A549 (cell line): ENCODE results near the gene IPO13. TPM values are rescaled to one million over a fixed set of nuclear protein-coding genes. Genes with fewer than 3 reads are reported as not detected.

Experiments
- polyA plus RNA-seq, 4 experiments: library from polyadenylated mRNA; depleted of rRNA in 3 of 4; stranded (reverse); fragments of >200 nt; fragmentation: RNase III in 1 of 4; extraction: RNeasy Plus Mini Kit Qiagen cat#74134 plus additional on column Dnase treatment in 1 of 4; gene quantifications; 2 replicates in 3 of 4; 3 replicates in 1 of 4; pipeline ENCODE4 v1.2.3, GENCODE V29; 2011 to 2017

Gene IPO13
- polyA plus RNA-seq, 2 of the 4 experiments (the other 2 are of a cell fraction), result 8.1 to 15.8 TPM

Other genes starting within 250 kb of the IPO13 start
- gene ST3GAL3, start 239.4 kb upstream of the IPO13 start, polyA plus RNA-seq (2011; rRNA removed), result 4.0 and 5.6 TPM in 2 replicates
- gene ST3GAL3, start 239.4 kb upstream of the IPO13 start, polyA plus RNA-seq (2017; fragmentation: RNase III; extraction: RNeasy Plus Mini Kit Qiagen cat#74134 plus additional on column Dnase treatment), result 2.5 to 3.9 TPM (median 3.0 TPM) in 3 replicates
- gene ARTN, start 13.1 kb upstream of the IPO13 start, polyA plus RNA-seq (2011; rRNA removed), result 0.13 and 0.21 TPM in 2 replicates
- 0.49 to 0.90 TPM (median 0.53 TPM) in 3 replicates for gene ARTN, start 13.1 kb upstream of the IPO13 start, polyA plus RNA-seq (2017; fragmentation: RNase III; extraction: RNeasy Plus Mini Kit Qiagen cat#74134 plus additional on column Dnase treatment)
- gene DPH2, start 23.1 kb downstream of the IPO13 start, polyA plus RNA-seq (2011; rRNA removed), result 41.7 and 43.5 TPM in 2 replicates
- 35.0 to 42.4 TPM (median 38.8 TPM) in 3 replicates for gene DPH2, start 23.1 kb downstream of the IPO13 start, polyA plus RNA-seq (2017; fragmentation: RNase III; extraction: RNeasy Plus Mini Kit Qiagen cat#74134 plus additional on column Dnase treatment)
- gene ATP6V0B, start 28.0 kb downstream of the IPO13 start, polyA plus RNA-seq (2011; rRNA removed), result 97.0 and 104 TPM in 2 replicates
- gene ATP6V0B, start 28.0 kb downstream of the IPO13 start, polyA plus RNA-seq (2017; fragmentation: RNase III; extraction: RNeasy Plus Mini Kit Qiagen cat#74134 plus additional on column Dnase treatment), result 91.0 to 101 TPM (median 91.2 TPM) in 3 replicates
- gene B4GALT2, start 32.3 kb downstream of the IPO13 start, polyA plus RNA-seq (2011; rRNA removed), result 19.0 and 21.2 TPM in 2 replicates
- 35.8 to 36.4 TPM (median 36.0 TPM) in 3 replicates for gene B4GALT2, start 32.3 kb downstream of the IPO13 start, polyA plus RNA-seq (2017; fragmentation: RNase III; extraction: RNeasy Plus Mini Kit Qiagen cat#74134 plus additional on column Dnase treatment)
- gene CCDC24, start 44.6 kb downstream of the IPO13 start, polyA plus RNA-seq (2011; rRNA removed), result 2.0 and 2.9 TPM in 2 replicates
- 9.3 to 12.5 TPM (median 10.2 TPM) in 3 replicates for gene CCDC24, start 44.6 kb downstream of the IPO13 start, polyA plus RNA-seq (2017; fragmentation: RNase III; extraction: RNeasy Plus Mini Kit Qiagen cat#74134 plus additional on column Dnase treatment)
- 9.0 and 10.5 TPM in 2 replicates for gene SLC6A9, start 84.5 kb downstream of the IPO13 start, polyA plus RNA-seq (2011; rRNA removed)
- 11.1 to 17.7 TPM (median 17.3 TPM) in 3 replicates for gene SLC6A9, start 84.5 kb downstream of the IPO13 start, polyA plus RNA-seq (2017; fragmentation: RNase III; extraction: RNeasy Plus Mini Kit Qiagen cat#74134 plus additional on column Dnase treatment)
- 0.15 and 0.16 TPM in 2 replicates for gene KLF17, start 171.9 kb downstream of the IPO13 start, polyA plus RNA-seq (2011; rRNA removed)
- gene KLF17, start 171.9 kb downstream of the IPO13 start, polyA plus RNA-seq (2017; fragmentation: RNase III; extraction: RNeasy Plus Mini Kit Qiagen cat#74134 plus additional on column Dnase treatment), result 0.22 to 0.41 TPM (median 0.40 TPM) in 3 replicates
- gene KLF18, start 194.7 kb downstream of the IPO13 start, polyA plus RNA-seq (2011; rRNA removed), result not detected in 2 replicates
- gene KLF18, start 194.7 kb downstream of the IPO13 start, polyA plus RNA-seq (2017; fragmentation: RNase III; extraction: RNeasy Plus Mini Kit Qiagen cat#74134 plus additional on column Dnase treatment), result not detected in 3 replicates